Stimulated activated CD8-positive, alpha-beta memory T cell treated with anti-CD3 and anti-CD28 coated beads, Interleukin-7, amount 100 ng/mL, for 24 hours (primary cell): ENCODE measurements around the gene CD69.
"Not testable (repeated sequence)": the region's sequence is repeated elsewhere in the genome, so short reads cannot be mapped to it uniquely, and the experiment has no call there.

Source experiments
- DNase-seq: peaks from one replicate; pipeline ENCODE4 v3.0.0-alpha.2; 2020; ENCODE audit warnings: low read depth

CD69 gene

DNA sequence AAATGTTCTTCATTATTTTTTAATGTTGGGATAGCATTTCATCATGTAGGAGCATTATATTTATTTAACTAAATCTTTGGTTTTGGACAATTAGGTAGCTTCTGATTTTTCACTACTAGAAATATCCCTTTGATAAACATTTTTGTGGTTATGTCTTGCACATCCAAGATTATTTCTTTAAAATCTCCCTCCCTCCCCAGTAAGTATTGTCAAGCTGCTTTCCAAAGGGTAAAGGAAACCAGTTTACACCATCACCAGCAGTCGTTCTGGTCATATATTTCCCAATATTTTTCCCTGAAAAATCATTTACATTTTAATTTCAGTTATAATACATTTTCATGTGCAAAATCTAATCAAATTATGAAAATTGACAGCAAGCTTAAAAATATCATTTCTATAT is 11.1 kb downstream of the CD69 start:
- no peak for DNase-seq

DNA sequence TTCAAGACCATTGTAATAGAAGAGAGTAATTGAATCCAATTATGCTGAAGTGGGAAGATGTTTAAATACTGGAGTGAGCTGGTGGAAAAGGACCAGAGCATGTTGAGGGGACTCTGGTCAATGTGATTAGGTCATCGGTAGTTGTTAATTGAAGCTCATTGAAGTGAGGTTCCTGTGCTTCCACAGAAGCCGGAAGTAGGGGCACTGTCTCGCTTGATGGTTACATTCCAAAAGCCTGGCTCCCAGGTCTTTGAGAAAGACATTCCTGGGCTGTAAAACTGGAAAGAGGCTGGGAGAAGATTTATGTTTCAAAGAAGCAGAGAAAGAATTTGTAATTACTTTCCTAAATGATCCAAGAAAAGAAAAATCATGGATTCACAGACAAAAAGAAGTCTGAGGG is 15.5 kb downstream of the CD69 start:
- DNase-seq = no peak

GRCh38 chr12:9742661-9743060 is 18.0 kb downstream of the CD69 start:
- no peak for DNase-seq

DNA sequence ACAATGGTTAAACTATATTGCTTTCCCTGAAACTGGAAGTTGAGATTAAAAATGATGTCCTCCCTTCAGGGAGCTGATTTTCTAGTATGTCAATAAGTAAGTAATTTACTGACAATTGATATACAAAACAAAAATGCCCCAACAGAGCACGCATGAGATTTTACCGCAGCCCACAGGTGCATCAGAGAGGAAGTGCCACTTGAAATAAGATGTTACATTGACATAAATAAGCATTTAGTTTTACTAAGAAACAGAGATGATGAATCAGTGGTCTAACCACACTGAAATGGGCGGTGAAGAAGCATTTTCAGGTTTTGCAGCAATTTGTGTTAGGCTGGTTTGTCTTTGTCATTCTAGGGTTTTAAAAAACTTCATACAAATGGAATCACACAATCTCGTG is 19.0 kb downstream of the CD69 start:
- no peak for DNase-seq

DNA sequence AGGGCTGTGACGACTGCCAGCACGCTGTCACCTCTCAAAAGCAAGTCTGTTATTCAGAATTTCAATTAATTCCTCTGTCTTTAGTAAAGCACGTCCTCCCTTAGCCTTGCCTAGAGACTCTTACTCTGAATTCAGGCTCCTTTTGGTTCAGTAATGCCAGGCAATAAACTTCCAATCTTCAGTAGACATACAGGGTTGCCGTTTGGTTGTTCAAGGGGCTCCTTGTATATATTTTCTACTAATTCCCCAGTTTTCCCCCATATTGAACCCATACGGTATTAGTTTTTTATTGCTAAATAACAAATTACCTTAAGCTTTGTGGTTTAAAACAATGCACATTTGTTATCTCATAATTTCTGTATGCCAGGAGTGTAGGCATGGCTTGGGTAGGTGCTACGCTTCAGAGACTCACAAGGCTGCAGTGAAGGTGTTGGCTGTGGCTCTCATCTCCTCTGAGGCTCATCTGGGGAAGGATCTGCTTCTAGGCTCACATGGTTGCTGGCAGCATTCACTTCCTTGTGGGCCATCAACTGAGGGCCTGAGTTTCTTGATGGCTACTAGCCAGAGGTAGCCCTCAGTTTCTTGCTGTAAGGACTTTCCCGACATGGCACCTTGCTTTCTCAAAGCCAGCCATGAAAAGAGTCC is 20.5 kb downstream of the CD69 start:
- DNase-seq = no peak

GRCh38 chr12:9739404-9740105 is 21.1 kb downstream of the CD69 start:
- DNase-seq = not testable (repeated sequence)

GRCh38 chr12:9738905-9739304 is 21.8 kb downstream of the CD69 start:
- not testable (repeated sequence) for DNase-seq

DNA sequence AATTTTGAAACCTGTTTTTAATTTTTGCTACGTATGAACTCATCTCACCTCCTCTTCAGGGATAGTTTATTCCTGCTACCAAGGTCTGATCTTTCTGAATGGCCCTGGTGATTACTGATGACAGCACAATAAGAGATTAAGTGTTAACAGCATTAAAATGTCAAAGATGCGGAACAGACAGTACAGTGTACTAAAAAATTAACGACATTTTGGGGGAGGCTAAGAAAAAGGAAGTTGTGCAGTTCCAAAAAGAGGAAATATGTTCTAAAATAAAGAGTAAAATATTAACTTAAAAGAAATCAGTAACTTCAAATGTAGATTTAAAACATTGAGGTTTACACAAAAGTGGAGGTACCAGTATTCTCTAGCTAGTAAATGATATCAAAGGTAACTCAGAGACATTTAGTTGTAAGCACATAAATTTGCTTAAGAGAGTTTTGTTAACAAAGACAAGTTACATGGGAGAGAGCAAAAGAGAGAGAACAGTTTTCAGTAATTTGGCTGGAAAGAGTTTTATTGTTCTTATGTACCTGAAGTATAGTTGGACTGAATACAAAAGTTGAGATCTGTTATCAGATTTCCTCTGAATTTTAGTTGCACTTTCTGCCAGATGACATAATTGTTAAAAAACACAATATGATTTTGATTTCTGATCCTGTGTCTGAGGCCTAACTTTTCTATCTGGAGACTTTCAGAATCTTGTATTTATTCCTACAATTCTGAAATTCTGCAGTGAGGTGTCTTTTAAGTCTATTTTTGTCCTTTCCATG is 23.6 kb downstream of the CD69 start:
- DNase-seq = no peak

GRCh38 chr12:9735601-9736000 is 25.1 kb downstream of the CD69 start:
- DNase-seq = no peak

DNA sequence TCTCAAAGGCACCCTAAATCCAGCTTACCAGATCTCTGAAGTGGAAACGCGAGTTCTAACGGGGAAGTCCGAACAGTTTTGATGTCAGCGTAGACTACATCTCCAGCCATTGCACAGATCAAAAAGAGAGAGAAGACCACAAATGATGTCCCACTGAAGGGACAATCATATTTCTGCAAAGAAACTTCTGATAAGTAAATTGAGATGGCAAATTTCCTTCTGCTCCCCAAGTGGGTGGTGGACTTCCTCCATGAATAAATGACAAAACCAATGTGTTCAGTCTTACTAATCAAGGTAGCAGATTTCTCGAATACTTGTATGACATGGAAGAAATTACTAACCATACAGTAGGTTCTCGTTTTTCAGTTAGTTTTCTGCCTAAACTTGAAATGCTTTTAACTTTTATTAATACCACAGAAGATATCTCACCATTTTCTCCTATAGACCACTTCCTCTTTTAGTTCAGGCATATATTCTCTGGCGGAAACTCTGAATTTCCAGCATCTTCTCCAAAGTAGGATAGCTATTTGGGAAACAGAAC is 27.7 kb downstream of the CD69 start, which contains the start of gene CLECL1:
Gene CLECL1, minus strand, starts transcription at position 177 of the 541 bp plus-strand sequence.
- no peak for DNase-seq

DNA sequence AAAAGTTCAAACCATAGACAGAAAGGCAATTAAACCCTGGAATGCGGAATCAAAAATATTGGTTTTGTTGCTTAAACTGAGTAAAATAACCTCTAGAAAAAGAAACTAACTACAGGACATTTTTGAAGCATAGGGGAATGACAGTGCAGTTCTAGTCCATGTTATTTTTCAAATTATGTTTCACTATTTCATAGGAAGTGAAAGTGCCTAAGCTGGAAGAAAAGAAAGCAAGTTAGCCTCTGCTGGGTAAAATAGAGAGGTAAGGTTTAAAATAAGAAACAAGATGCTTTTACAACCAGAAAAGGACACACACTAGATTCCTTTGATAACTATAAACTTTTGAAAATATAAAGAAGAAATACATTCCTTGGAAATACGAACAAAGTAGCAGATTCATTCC is 28.9 kb downstream of the CD69 start:
- no peak for DNase-seq

DNA sequence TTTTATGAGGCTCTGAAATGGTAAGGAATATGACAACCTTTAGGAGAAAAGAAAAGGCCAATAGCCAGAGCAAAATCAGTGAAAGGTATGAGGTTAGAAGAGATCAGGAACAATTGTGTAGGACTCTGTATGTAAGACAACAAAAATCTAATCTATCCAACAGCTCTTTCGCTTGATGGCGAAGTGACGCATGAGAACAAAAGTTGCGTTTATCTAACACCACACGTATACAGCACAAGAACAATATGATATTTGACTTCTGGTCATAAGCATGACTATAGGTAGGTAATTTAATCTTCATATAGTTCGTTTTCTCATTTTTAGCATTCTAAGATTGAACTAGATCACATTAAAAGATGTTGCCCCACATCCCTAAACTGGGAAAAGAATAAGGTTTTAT is 29.3 kb downstream of the CD69 start:
- no peak for DNase-seq

DNA sequence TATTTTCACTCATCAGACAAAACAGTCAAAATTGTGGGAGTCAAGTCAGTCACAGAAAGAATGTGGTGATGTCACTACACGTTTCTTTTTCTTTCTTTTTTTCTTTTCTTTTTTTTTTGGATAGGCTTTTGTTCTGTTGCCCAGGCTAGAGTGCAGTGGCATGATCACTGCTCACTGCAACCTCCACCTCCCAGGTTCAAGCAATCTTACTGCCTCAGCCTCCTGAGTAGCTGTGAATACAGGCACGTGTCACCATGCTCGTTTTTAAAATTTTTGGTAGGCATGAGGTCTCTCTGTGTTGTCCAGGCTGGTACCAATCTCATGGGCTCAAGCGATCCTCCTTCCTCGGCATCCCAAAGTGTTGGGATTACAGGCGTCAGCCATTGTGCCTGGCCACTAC is 30.1 kb downstream of the CD69 start:
- no peak for DNase-seq

GRCh38 chr12:9730011-9730410 is 30.7 kb downstream of the CD69 start:
- DNase-seq = no peak

DNA sequence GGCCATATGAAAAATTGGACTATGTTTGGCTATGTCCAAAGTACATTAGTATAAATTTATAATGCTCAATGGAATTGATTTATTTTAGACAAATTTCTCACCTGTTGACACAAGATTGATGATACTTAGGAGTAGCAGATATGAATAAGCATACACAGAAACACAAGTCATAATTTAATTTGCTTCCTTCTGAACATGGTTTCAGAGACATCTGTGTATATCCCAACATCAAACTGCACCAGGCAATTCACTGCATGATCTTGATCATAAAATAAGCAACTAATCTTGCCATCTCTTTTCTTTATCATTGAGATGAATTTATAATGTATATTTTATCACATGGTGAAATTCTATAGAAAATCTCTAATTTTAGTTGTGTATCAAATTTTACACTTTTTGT is 31.6 kb downstream of the CD69 start:
- DNase-seq = no peak

DNA sequence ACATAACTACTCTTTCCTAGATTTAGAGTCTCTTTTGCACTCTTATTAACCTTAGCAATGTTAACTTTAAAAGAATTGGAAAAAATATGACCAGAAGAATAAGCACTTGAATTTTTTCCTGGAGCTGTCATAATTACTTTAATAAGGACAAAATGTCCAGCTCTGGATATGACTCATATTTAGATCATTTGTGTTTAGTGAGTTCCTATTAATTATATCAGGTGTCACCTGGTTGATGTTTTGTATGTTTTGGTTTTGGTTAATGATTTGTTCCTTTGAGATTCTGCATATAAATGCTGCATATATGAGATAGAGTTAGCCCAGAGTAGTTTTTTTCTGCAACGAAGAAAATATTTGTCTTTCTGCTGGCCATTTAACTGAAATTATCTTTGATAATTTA is 32.9 kb downstream of the CD69 start:
- no peak for DNase-seq

- no peak for DNase-seq
Observed at GRCh38 chr12:9725213-9725870, 35.4 kb downstream of the CD69 start.

DNA sequence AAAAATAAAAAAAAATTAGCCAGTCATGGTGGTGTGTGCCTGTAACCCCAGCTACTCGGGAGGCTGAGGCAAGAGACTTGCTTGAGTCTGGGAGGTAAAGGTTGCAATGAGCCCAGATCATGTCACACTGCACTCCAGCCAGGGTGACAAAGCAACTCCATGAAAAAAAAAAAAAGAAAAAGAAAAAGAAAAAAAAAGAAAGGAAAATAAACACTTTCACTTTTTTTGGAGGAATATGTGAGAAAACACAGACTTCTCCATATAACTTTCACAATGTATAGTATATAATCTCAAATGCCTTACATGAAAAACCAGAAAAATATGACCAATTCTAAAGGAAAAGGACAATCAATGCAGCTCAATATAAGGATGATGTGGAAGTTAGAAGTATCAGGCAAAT is 36.7 kb downstream of the CD69 start:
- DNase-seq = no peak

GRCh38 chr12:9721394-9722092 is 39.2 kb downstream of the CD69 start:
- no peak for DNase-seq

- DNase-seq = no peak
Observed at GRCh38 chr12:9719790-9720189, 40.9 kb downstream of the CD69 start.

GRCh38 chr12:9718968-9719367 is 41.7 kb downstream of the CD69 start:
- no peak for DNase-seq
